Measurements from ENCODE around the gene TBL1XR1. TPM values are rescaled to one million over a fixed set of nuclear protein-coding genes. Genes with fewer than 3 reads are reported as not detected.

TBL1XR1 gene
- total RNA-seq, 1 donor from 2014 or later = 372 TPM

DNA sequence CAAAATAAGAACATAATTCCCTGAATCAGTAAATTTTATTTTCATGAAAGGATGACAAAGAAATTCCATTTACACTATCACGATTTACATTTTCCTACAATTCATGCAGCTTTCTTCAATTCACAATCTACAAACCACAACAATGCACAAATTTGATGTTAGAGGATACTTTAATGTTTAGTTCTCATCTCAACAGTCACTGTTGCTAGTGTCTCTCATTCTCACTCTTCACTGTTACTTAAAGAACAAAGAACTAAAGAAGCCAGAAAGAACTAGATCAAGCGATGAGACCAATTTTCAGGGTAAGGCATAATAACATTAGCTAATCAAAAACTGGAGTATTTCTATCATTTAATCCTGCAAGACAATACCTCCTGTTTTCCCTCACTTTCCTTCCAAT, 73.5 kb downstream of the TBL1XR1 start:
- TF ChIP-seq, protein P1, sequence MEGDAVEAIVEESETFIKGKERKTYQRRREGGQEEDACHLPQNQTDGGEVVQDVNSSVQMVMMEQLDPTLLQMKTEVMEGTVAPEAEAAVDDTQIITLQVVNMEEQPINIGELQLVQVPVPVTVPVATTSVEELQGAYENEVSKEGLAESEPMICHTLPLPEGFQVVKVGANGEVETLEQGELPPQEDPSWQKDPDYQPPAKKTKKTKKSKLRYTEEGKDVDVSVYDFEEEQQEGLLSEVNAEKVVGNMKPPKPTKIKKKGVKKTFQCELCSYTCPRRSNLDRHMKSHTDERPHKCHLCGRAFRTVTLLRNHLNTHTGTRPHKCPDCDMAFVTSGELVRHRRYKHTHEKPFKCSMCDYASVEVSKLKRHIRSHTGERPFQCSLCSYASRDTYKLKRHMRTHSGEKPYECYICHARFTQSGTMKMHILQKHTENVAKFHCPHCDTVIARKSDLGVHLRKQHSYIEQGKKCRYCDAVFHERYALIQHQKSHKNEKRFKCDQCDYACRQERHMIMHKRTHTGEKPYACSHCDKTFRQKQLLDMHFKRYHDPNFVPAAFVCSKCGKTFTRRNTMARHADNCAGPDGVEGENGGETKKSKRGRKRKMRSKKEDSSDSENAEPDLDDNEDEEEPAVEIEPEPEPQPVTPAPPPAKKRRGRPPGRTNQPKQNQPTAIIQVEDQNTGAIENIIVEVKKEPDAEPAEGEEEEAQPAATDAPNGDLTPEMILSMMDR (IDR thresholded peaks at IDR 0.05) = no peak
- no peak overlapping the region for H3K4me3 Mint-ChIP-seq (ENCODE audit: unreplicated experiment)
- peak overlapping the region; percentile 67 for H3K27ac Mint-ChIP-seq (ENCODE audit: unreplicated experiment)
- H3K4me1 Mint-ChIP-seq (ENCODE audit: low read depth) = peaks cover 92% of the 10 kb centered on the region
- peaks cover 3% of the 10 kb centered on the region for H3K36me3 Mint-ChIP-seq (ENCODE audit: low read depth)
- H3K9me3 Mint-ChIP-seq (ENCODE audit: low read depth) = no peaks in the 10 kb centered on the region
- DNase-seq (ENCODE audit: low spot score) = no peak
- no peaks in the 10 kb centered on the region for H3K27me3 Mint-ChIP-seq (ENCODE audit: low read depth)

DNA sequence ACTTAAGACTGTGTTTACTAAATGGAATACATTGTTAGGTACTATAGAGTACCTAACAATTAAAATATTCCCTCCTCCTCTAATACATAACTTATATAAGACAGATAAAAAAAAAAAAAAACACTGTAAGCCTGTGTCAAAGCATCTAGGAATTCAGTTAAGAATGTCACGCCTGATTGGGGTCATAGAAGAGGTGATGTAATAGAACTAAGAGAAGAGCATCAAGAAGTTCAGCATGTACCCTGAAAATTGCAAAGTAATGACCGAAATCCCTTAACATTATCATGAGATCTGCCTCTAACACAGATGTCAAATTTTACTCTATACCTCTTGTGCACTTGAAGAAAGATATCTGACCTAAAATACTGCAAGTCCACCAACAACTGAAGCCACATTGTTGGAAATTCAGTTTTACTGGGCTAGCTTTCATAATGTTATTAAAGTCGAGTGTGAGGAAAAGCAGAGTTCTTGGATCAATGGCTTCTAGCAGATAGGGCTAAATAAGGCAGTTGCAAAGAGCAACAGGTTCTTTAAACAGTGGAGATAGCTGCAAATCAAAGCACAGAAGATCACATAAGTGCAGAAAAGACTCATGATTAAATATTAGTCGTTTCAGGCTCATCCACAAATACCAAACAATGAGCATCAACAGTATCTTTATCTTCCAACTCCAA, 75.0 kb downstream of the TBL1XR1 start:
- H3K36me3 Mint-ChIP-seq (ENCODE audit: low read depth) = peaks cover 2% of the 10 kb centered on the region
- no peak overlapping the region for H3K4me3 Mint-ChIP-seq (ENCODE audit: unreplicated experiment)
- no peaks in the 10 kb centered on the region for H3K27me3 Mint-ChIP-seq (ENCODE audit: low read depth)
- no peaks in the 10 kb centered on the region for H3K9me3 Mint-ChIP-seq (ENCODE audit: low read depth)
- peaks cover 94% of the 10 kb centered on the region for H3K4me1 Mint-ChIP-seq (ENCODE audit: low read depth)
- TF ChIP-seq, protein P1 (IDR thresholded peaks at IDR 0.05) = no peak
- DNase-seq (ENCODE audit: low spot score) = no peak
- peak overlapping the region; percentile 71 for H3K27ac Mint-ChIP-seq (ENCODE audit: unreplicated experiment)

DNA sequence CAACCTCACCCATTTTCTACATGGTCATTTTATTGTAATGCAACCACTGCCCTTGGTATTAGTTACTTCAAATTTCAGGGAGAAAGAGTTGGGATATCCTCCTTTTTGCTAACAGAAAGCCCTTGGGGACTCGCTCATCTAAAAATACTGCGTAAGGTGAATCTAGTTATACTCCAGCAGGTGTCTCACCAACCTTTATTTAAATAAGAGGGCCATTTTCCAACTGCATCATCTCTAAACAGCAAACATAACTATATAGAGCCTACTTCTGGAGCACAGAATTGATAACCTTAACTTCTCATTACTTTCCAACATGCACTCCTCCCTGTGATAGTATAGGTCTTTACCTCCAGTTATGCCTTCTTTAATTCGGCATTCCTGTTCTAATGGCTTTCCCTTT, 77.5 kb downstream of the TBL1XR1 start:
- DNase-seq (ENCODE audit: low spot score) = no peak
- Mint-ChIP-seq H3K4me1 (ENCODE audit: low read depth) (peaks cover 95% of the 10 kb centered on the region), H3K27ac (ENCODE audit: unreplicated experiment) (peak overlapping the region; percentile 63), H3K36me3 (ENCODE audit: low read depth) (peaks cover 2% of the 10 kb centered on the region), H3K27me3 (ENCODE audit: low read depth) (no peaks in the 10 kb centered on the region), H3K9me3 (ENCODE audit: low read depth) (no peaks in the 10 kb centered on the region), H3K4me3 (ENCODE audit: unreplicated experiment) (no peak overlapping the region)
- TF ChIP-seq, protein P1 (IDR thresholded peaks at IDR 0.05) = no peak

DNA sequence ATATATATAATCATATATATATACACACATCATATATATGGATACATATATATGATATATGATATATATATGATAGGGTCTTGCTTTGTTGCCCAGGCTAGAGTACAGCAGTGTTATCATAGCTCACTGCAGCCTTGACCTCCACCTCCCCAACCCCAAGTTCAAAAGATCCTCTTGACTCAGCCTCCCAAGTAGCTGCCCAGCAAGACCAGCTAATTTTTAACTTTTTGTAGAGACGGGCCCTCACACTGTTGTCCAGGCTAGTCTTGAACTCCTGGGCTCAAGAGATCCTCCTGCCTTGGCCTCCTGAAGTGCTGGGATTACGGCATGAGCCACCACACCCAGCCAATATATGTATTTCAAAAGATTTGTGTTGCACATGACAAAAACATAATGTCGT, 83.0 kb downstream of the TBL1XR1 start:
- H3K4me3 Mint-ChIP-seq (ENCODE audit: unreplicated experiment) = no peak overlapping the region
- TF ChIP-seq, protein P1 (IDR thresholded peaks at IDR 0.05) = no peak
- no peaks in the 10 kb centered on the region for H3K9me3 Mint-ChIP-seq (ENCODE audit: low read depth)
- no peak overlapping the region for H3K27ac Mint-ChIP-seq (ENCODE audit: unreplicated experiment)
- H3K4me1 Mint-ChIP-seq (ENCODE audit: low read depth) = peaks cover 83% of the 10 kb centered on the region
- no peak for DNase-seq (ENCODE audit: low spot score)
- no peaks in the 10 kb centered on the region for H3K27me3 Mint-ChIP-seq (ENCODE audit: low read depth)
- peaks cover 2% of the 10 kb centered on the region for H3K36me3 Mint-ChIP-seq (ENCODE audit: low read depth)

DNA sequence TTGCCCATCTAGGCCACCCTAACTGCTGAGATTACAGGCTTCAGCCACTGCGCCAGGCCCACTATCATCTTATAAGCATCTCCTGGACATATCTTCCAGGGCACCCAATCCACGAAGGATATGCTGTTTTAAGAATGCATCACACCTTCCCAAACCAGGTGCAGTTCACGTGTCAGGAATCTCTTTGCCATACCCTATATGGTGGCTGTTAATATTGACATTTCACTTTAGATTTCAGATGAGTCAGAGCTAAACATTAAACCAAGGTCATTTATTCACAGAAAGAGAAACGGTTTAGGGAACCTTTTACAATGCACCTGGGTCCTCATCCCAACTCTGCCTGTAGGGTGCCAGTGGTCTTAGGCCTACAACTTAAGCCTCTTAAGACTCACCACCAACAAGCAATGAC, 85.7 kb downstream of the TBL1XR1 start:
- Mint-ChIP-seq H3K36me3 (ENCODE audit: low read depth) (no peaks in the 10 kb centered on the region), H3K27ac (ENCODE audit: unreplicated experiment) (peak overlapping the region; percentile 17), H3K27me3 (ENCODE audit: low read depth) (no peaks in the 10 kb centered on the region), H3K4me3 (ENCODE audit: unreplicated experiment) (no peak overlapping the region), H3K4me1 (ENCODE audit: low read depth) (peaks cover 80% of the 10 kb centered on the region), H3K9me3 (ENCODE audit: low read depth) (no peaks in the 10 kb centered on the region)
- DNase-seq (ENCODE audit: low spot score) = no peak
- TF ChIP-seq, protein P1 (IDR thresholded peaks at IDR 0.05) = no peak
